Prostate gland (tissue), 2 donors: ENCODE results near the gene TAF1C.

ENCODE experiments used
- CTCF ChIP-seq, 4 experiments: fragments of 200-600 bp in 2 of 4; fragments of 450-650 bp in 2 of 4; sonication (generic) in 2 of 4; IDR thresholded peaks; 1 replicate in 3 of 4; 2 replicates in 1 of 4; pipeline ENCODE4 v1.5.1; 2016 to 2019; ENCODE audit warnings: antibody characterized with exemption in 4 of 4, mild to moderate bottlenecking in 2 of 4, moderate library complexity in 2 of 4
- POLR2A ChIP-seq: fragments of 450-650 bp; IDR thresholded peaks from one replicate; pipeline ENCODE4 v1.6.1; 2016; ENCODE audit warnings: antibody characterized with exemption, mild to moderate bottlenecking

- TF ChIP-seq POLR2A = peak; percentile 33
- TF ChIP-seq CTCF (IDR thresholded peaks at IDR 0.05) = peak; percentile 98 to 99 (median 98)
Observed at GRCh38 chr16:84186685-84187437, at the start of gene TAF1C.
